ENCODE results near the gene FAM168A. TPM values are rescaled to one million over a fixed set of nuclear protein-coding genes. Genes with fewer than 3 reads are reported as not detected.

FAM168A gene
- total RNA-seq, 2 experiments from 2014 or later = 10.1 to 23.7 TPM

DNA sequence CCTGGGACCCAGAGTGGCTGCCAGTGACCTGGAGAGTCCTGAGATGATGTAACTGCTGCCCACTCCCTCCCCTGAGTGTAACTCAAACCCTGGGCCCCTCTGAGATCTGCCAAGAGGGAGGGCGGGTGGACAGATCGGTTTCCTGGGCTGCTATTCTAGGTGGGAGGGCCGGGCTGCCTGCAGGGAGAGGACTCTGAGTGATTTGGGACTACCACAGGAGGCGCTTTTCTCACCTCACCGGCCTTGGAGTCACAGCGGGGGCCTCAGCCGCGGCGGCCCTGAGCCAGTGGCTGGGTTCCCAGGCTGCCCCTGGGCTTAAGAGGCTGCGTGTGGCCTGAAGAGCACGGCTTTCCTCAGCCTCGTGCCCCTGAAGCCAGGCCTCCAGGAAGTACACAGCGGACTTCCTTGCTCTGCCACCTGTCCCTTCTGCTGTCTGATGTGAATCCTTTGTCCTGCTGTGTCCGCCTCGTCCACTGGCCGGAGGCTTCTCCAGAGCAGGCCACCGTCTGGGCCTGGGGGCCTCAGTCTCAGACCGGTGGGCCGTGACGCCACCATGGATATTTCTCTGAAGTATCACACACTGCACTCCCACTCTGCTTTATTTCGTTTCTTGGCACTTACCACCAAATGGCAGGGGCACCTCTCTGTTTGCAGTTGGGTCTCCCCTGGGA, 210.2 kb downstream of the FAM168A start:
- H3K36me3 ChIP-seq (ENCODE audit: insufficient read depth, low read length) = peaks cover 28% of the 10 kb centered on the region; the same call in 1 of the 2 replicates
- TF ChIP-seq EZH2phosphoT487 (IDR thresholded peaks at IDR 0.05; ENCODE audit: borderline replicate concordance, low read depth, low read length) = no peak
- TF ChIP-seq, protein P1, sequence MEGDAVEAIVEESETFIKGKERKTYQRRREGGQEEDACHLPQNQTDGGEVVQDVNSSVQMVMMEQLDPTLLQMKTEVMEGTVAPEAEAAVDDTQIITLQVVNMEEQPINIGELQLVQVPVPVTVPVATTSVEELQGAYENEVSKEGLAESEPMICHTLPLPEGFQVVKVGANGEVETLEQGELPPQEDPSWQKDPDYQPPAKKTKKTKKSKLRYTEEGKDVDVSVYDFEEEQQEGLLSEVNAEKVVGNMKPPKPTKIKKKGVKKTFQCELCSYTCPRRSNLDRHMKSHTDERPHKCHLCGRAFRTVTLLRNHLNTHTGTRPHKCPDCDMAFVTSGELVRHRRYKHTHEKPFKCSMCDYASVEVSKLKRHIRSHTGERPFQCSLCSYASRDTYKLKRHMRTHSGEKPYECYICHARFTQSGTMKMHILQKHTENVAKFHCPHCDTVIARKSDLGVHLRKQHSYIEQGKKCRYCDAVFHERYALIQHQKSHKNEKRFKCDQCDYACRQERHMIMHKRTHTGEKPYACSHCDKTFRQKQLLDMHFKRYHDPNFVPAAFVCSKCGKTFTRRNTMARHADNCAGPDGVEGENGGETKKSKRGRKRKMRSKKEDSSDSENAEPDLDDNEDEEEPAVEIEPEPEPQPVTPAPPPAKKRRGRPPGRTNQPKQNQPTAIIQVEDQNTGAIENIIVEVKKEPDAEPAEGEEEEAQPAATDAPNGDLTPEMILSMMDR (conservative IDR thresholded peaks at IDR 0.05; ENCODE audit: low read length) = no peak
- peak overlapping the region; percentile 79 for H3K27ac ChIP-seq (ENCODE audit: low read depth, low read length, poor library complexity, severe bottlenecking)
- peaks cover 42% of the 10 kb centered on the region for H3K79me2 ChIP-seq (ENCODE audit: insufficient read depth, low read depth, low read length)
- no TSS peak for BruUV-seq (replicated peaks)
- H3K4me2 ChIP-seq (ENCODE audit: low read length) = peak overlapping the region; percentile 87; the same call in 1 of the 2 replicates
- H4K20me1 ChIP-seq (ENCODE audit: insufficient read depth, low read length) = no peaks in the 10 kb centered on the region; the same call in 1 of the 2 replicates
- no peaks in the 10 kb centered on the region for H3K9me2 ChIP-seq (ENCODE audit: insufficient read depth, low read length)
- no peak overlapping the region for H3K4me3 ChIP-seq (ENCODE audit: low read depth, low read length, poor library complexity, severe bottlenecking)
- intact Hi-C loops (cut with micrococcal nuclease; ENCODE audit: unreplicated experiment) = loop anchor here (2.0 kb wide), 1 partner anchor 233 kb away; no protein-coding TSS in a partner anchor
- ChIA-PET POLR2A (no interaction called here), CTCF (ENCODE audit: unreplicated experiment) (no interaction called here)
- no peak for DNase-seq (ENCODE audit: low spot score)
- no peaks in the 10 kb centered on the region for H3K9me3 ChIP-seq (ENCODE audit: low read length)
- no peak overlapping the region for H2AFZ ChIP-seq (ENCODE audit: low read length)
- peaks cover 73% of the 10 kb centered on the region for H3K4me1 ChIP-seq (ENCODE audit: insufficient read depth, low read length, poor library complexity, severe bottlenecking)

DNA sequence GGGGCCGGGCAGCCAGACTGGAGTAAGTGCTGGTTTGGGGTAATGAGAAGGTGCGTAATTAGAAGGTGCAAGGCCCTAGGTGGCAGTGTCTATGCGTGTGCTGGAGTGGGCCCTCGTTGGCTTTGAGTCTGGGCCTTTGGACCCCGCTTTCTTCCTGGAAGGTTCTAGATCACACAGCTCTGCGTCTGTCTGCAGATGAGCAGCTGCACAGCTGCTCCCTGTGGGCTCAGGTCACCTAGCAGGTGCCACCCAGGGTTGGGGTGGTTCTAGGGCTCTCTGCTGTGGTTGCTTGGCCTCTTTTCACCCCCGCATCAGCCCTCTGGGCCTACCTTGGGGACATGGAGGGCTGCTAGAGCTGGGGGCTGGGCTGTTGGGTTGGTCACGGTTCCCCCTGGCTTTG, 211.4 kb downstream of the FAM168A start:
- POLR2A ChIA-PET = no interaction called here
- no TSS peak for BruUV-seq (replicated peaks)
- Histone ChIP-seq H3K4me1 (ENCODE audit: insufficient read depth, low read length, poor library complexity, severe bottlenecking) (peaks cover 85% of the 10 kb centered on the region), H2AFZ (ENCODE audit: low read length) (no peak overlapping the region), H3K36me3 (ENCODE audit: insufficient read depth, low read length) (peaks cover 21% of the 10 kb centered on the region; the same call in 1 of the 2 replicates), H3K4me2 (ENCODE audit: low read length) (peak overlapping the region; percentile 87), H4K20me1 (ENCODE audit: insufficient read depth, low read length) (no peaks in the 10 kb centered on the region; the same call in 1 of the 2 replicates), H3K27ac (ENCODE audit: low read depth, low read length, poor library complexity, severe bottlenecking) (peak overlapping the region; percentile 79), H3K79me2 (ENCODE audit: insufficient read depth, low read depth, low read length) (peaks cover 46% of the 10 kb centered on the region), H3K4me3 (ENCODE audit: low read depth, low read length, poor library complexity, severe bottlenecking) (peak overlapping the region; percentile 52), H3K9me3 (ENCODE audit: low read length) (no peaks in the 10 kb centered on the region), H3K9me2 (ENCODE audit: insufficient read depth, low read length) (no peaks in the 10 kb centered on the region)
- CTCF ChIA-PET (ENCODE audit: unreplicated experiment) = interaction anchor here (0.6 to 1.0 kb wide), 2 partner anchors 35 to 536 kb away, joined by 3 to 6 read pairs; no protein-coding TSS in a partner anchor
- DNase-seq (ENCODE audit: low spot score) = peak; percentile 61
- TF ChIP-seq EZH2phosphoT487 (IDR thresholded peaks at IDR 0.05; ENCODE audit: borderline replicate concordance, low read depth, low read length) = no peak
- TF ChIP-seq, protein P1 (conservative IDR thresholded peaks at IDR 0.05; ENCODE audit: low read length) = peak; percentile 34; the same call in 1 of the 2 replicates
- intact Hi-C loops (cut with micrococcal nuclease; ENCODE audit: unreplicated experiment) = loop anchor here (2.0 kb wide), 1 partner anchor 232 kb away; no protein-coding TSS in a partner anchor

DNA sequence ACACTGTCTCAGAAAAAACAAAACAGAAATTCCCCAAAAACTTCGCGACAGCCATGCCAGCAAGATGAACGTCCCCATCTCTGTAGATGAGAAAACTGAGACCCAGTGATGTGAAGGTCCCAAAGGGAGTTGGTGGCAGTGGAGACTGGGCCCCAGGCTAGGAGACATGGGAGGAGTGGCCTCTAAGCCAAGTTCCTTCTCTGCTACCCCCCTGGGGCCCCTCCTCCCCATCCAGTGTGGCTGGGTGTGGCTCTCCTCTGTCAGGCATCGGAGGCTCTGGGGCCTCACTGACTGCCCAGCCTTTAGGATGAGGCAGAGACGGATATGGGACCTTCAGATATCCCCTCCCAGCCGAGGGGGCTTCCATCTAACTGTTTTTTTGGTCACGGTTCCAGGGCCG, 211.9 kb downstream of the FAM168A start:
- intact Hi-C loops (cut with micrococcal nuclease; ENCODE audit: unreplicated experiment) = loop anchor here (2.0 kb wide), 1 partner anchor 231 kb away; no protein-coding TSS in a partner anchor
- no TSS peak for BruUV-seq (replicated peaks)
- Histone ChIP-seq H3K9me2 (ENCODE audit: insufficient read depth, low read length) (no peaks in the 10 kb centered on the region), H3K27ac (ENCODE audit: low read depth, low read length, poor library complexity, severe bottlenecking) (peak overlapping the region; percentile 79), H3K9me3 (ENCODE audit: low read length) (no peaks in the 10 kb centered on the region), H2AFZ (ENCODE audit: low read length) (no peak overlapping the region), H3K4me2 (ENCODE audit: low read length) (peak overlapping the region; percentile 87), H3K4me3 (ENCODE audit: low read depth, low read length, poor library complexity, severe bottlenecking) (peak overlapping the region; percentile 52), H3K4me1 (ENCODE audit: insufficient read depth, low read length, poor library complexity, severe bottlenecking) (peaks cover 90% of the 10 kb centered on the region), H3K36me3 (ENCODE audit: insufficient read depth, low read length) (peaks cover 19% of the 10 kb centered on the region; the same call in 1 of the 2 replicates), H4K20me1 (ENCODE audit: insufficient read depth, low read length) (no peaks in the 10 kb centered on the region; the same call in 1 of the 2 replicates), H3K79me2 (ENCODE audit: insufficient read depth, low read depth, low read length) (peaks cover 52% of the 10 kb centered on the region)
- peak; percentile 50 for DNase-seq (ENCODE audit: low spot score)
- ChIA-PET POLR2A (no interaction called here), CTCF (ENCODE audit: unreplicated experiment) (interaction anchor here (0.8 kb wide), 1 partner anchor 35 kb away, joined by 4 read pairs; no protein-coding TSS in a partner anchor)
- no peak for TF ChIP-seq EZH2phosphoT487 (IDR thresholded peaks at IDR 0.05; ENCODE audit: borderline replicate concordance, low read depth, low read length)
- TF ChIP-seq, protein P1 (conservative IDR thresholded peaks at IDR 0.05; ENCODE audit: low read length) = no peak
